SK-N-SH (cell line): ENCODE measurements around the gene SMIM44.

Source experiments
- CTCF ChIP-seq: fragments of 200-600 bp; sonication (generic); IDR thresholded peaks from 2 replicates; pipeline ENCODE4 v1.6.1; 2017; ENCODE audit warnings: antibody characterized with exemption, mild to moderate bottlenecking, moderate library complexity
- EZH2phosphoT487 ChIP-seq: fragments of 200-600 bp; sonication (generic); IDR thresholded peaks from 2 replicates; pipeline ENCODE4 v1.6.1; 2017; ENCODE audit warnings: low read depth, mixed run types, mild to moderate bottlenecking, antibody characterized with exemption, moderate library complexity, borderline replicate concordance
- JUND ChIP-seq: IDR thresholded peaks from 2 replicates; pipeline ENCODE4 v1.4.0; 2012
- NFIC ChIP-seq: IDR thresholded peaks from 2 replicates; pipeline ENCODE4 v1.4.0; 2012; ENCODE audit warnings: borderline replicate concordance
- POLR2AphosphoS5 ChIP-seq: IDR thresholded peaks from 2 replicates; pipeline ENCODE4 v1.6.1; 2012; ENCODE audit warnings: low read depth, low read length
- SIN3A ChIP-seq: IDR thresholded peaks from 2 replicates; pipeline ENCODE4 v1.6.1; 2012; ENCODE audit warnings: low read depth, mild to moderate bottlenecking, low read length, moderate library complexity, borderline replicate concordance

- TF ChIP-seq SIN3A, result no peak
- no peak for TF ChIP-seq CTCF
- no peak for TF ChIP-seq EZH2phosphoT487
- no peak for TF ChIP-seq POLR2AphosphoS5
- TF ChIP-seq JUND, result no peak
- no peak for TF ChIP-seq NFIC
Observed at GRCh38 chr19:3444695-3445234, 38.5 kb downstream of the SMIM44 start.
